HepG2 (cell line): ENCODE results near the gene RAMP1. TPM values are rescaled to one million over a fixed set of nuclear protein-coding genes. Genes with fewer than 3 reads are reported as not detected.
A peak's percentile ranks its signal among the peaks of the same experiment; 100 is the strongest.

ENCODE experiments used
- ATAC-seq: fragments of 200-7000 bp; cut with Tn5 transposase; 3 replicates; pipeline ENCODE4 v1.9.1; 2020; ENCODE audit warnings: mild to moderate bottlenecking, moderate library complexity
- BruUV-seq: library from RNA; stranded (reverse); fragments of 400-500 nt; replicated peaks from 2 replicates; lab custom pipeline; 2021; lab: Mats Ljungman, UMichigan
- CTCF ChIA-PET: fragments of 300-600 bp; formaldehyde crosslinking; extraction: SDS; loops from one replicate; lab custom pipeline; 2021; ENCODE audit warnings: low total read pairs, inconsistent platforms, low intra/inter-chr PET ratio; lab: Yijun Ruan, JAX
- POLR2A ChIA-PET: fragments of 350-600 bp; sonication (Branson Sonifier 250); formaldehyde crosslinking; loops from one replicate; lab custom pipeline; 2020; ENCODE audit warnings: antibody characterized with exemption, inconsistent platforms; lab: Yijun Ruan, JAX
- DNase-seq: peaks from one replicate; pipeline ENCODE4 v3.0.0-alpha.2; 2015; ENCODE audit warnings: low spot score
- FAIRE-seq: peaks from 3 replicates; lab custom pipeline; 2011; peaks lifted over from hg19 to GRCh38; lab: Jason Lieb, UNC
- H2AFZ ChIP-seq: one replicate; pipeline ENCODE4 v1.6.1; 2011; ENCODE audit warnings: low read length, inconsistent platforms
- H3K27ac ChIP-seq: fragments of 300-600 bp; 3 replicates; pipeline ENCODE4 v1.8.0; 2011; ENCODE audit warnings: mixed run types, mild to moderate bottlenecking, mixed read lengths, low read length, inconsistent platforms; ENCODE audit not compliant: insufficient read depth; ENCODE audit errors: extremely low read length
- H3K27me3 ChIP-seq, 2 experiments: fragments of 200-600 bp in 1 of 2; 2 replicates in 1 of 2; 3 replicates in 1 of 2; pipeline versions ENCODE4 v1.6.0 to v1.8.0; 2011; ENCODE audit warnings: low read length in 2 of 2, mild to moderate bottlenecking in 2 of 2, moderate library complexity in 2 of 2, inconsistent platforms in 1 of 2; ENCODE audit not compliant: insufficient read depth in 2 of 2, control insufficient read depth in 1 of 2
- H3K36me3 ChIP-seq, 2 experiments: fragments of 200-600 bp in 1 of 2; replicated peaks in 1 of 2; 2 replicates in 1 of 2; 3 replicates in 1 of 2; pipeline versions ENCODE4 v1.5.1 to v1.8.0; 2011; ENCODE audit warnings: low read length in 2 of 2, inconsistent platforms in 1 of 2; ENCODE audit not compliant: insufficient read depth in 2 of 2, control insufficient read depth in 1 of 2
- H3K4me1 ChIP-seq: 2 replicates; pipeline ENCODE4 v1.5.1; 2012; ENCODE audit warnings: low read length, inconsistent platforms; ENCODE audit not compliant: insufficient read depth
- H3K4me2 ChIP-seq: 2 replicates; pipeline ENCODE4 v1.6.0; 2011; ENCODE audit warnings: low read depth, low read length, inconsistent platforms
- H3K4me3 ChIP-seq, 3 experiments: fragments of 200-600 bp in 1 of 3; sonication (generic), shearing (Covaris generic) in 1 of 3; replicated peaks in 1 of 3; 2 replicates each; pipeline ENCODE4 v1.5.1; 2011 to 2016; ENCODE audit warnings: low read length in 3 of 3, inconsistent platforms in 2 of 3, low read depth in 2 of 3, mild to moderate bottlenecking in 2 of 3, control low read depth in 1 of 3, mixed read lengths in 1 of 3; ENCODE audit not compliant: insufficient read depth in 1 of 3
- H3K79me2 ChIP-seq: one replicate; pipeline ENCODE4 v1.6.1; 2011; ENCODE audit warnings: low read length, inconsistent platforms; ENCODE audit not compliant: insufficient read depth
- H3K9ac ChIP-seq: 2 replicates; pipeline ENCODE4 v1.6.0; 2011; ENCODE audit warnings: mild to moderate bottlenecking, low read depth, low read length, inconsistent platforms; ENCODE audit not compliant: insufficient read depth
- H3K9me3 ChIP-seq: 2 replicates; pipeline ENCODE4 v1.5.1; 2012; ENCODE audit warnings: mild to moderate bottlenecking, low read length
- H4K20me1 ChIP-seq: 2 replicates; pipeline ENCODE4 v1.6.0; 2011; ENCODE audit warnings: inconsistent platforms, mild to moderate bottlenecking, low read length, moderate library complexity; ENCODE audit not compliant: insufficient read depth
- CTCF ChIP-seq: sonication (generic); formaldehyde crosslinking; IDR thresholded peaks from 2 replicates; pipeline ENCODE4 v1.5.0; 2020; ENCODE audit warnings: mild to moderate bottlenecking, missing genetic modification reagents, moderate library complexity
- EHMT2 ChIP-seq: fragments of 200-600 bp; sonication (generic); IDR thresholded peaks from 2 replicates; pipeline ENCODE4 v1.7.0; 2017; ENCODE audit warnings: antibody characterized with exemption, low read depth, low read length, borderline replicate concordance
- FOXO4 ChIP-seq: sonication (generic); formaldehyde crosslinking; conservative IDR thresholded peaks from 2 replicates; pipeline ENCODE4 v1.8.1; 2023; ENCODE audit warnings: missing genetic modification reagents
- HMGA1 ChIP-seq: sonication (generic); formaldehyde crosslinking; conservative IDR thresholded peaks from 2 replicates; pipeline ENCODE4 v1.4.0; 2020; ENCODE audit warnings: missing genetic modification reagents
- HNF4A ChIP-seq: sonication (generic); formaldehyde crosslinking; IDR thresholded peaks from 2 replicates; pipeline ENCODE4 v1.4.0; 2020; ENCODE audit warnings: missing genetic modification reagents
- PTBP1 ChIP-seq: fragments of 200-400 bp; formaldehyde crosslinking; IDR thresholded peaks from 2 replicates; pipeline ENCODE4 v1.6.1; 2018; ENCODE audit warnings: low read length, low read depth; ENCODE audit not compliant: poor library complexity, severe bottlenecking
- SAFB2 ChIP-seq: sonication (generic); formaldehyde crosslinking; IDR thresholded peaks from 2 replicates; pipeline ENCODE4 v1.5.1; 2020; ENCODE audit warnings: missing genetic modification reagents, low read depth, mild to moderate bottlenecking, borderline replicate concordance
- SMARCE1 ChIP-seq: fragments of 450-650 bp; IDR thresholded peaks from 2 replicates; pipeline ENCODE4 v1.6.1; 2017; ENCODE audit warnings: borderline replicate concordance
- SNAI1 ChIP-seq: sonication (generic); formaldehyde crosslinking; IDR thresholded peaks from 2 replicates; pipeline ENCODE4 v1.5.0; 2020; ENCODE audit warnings: mild to moderate bottlenecking, missing genetic modification reagents, borderline replicate concordance
- SNAPC5 ChIP-seq: sonication (generic); formaldehyde crosslinking; IDR thresholded peaks from 2 replicates; pipeline ENCODE4 v1.8.1; 2023; ENCODE audit warnings: mild to moderate bottlenecking, missing genetic modification reagents, borderline replicate concordance
- TEAD3 ChIP-seq: optimal IDR thresholded peaks from 2 replicates; pipeline ENCODE3; 2016; ENCODE audit warnings: borderline replicate concordance
- WIZ ChIP-seq: sonication (generic); formaldehyde crosslinking; IDR thresholded peaks from 2 replicates; pipeline ENCODE4 v1.5.1; 2020; ENCODE audit warnings: mild to moderate bottlenecking, missing genetic modification reagents
- ZNF296 ChIP-seq: sonication (generic); formaldehyde crosslinking; conservative IDR thresholded peaks from 2 replicates; pipeline ENCODE4 v1.5.0; 2020; ENCODE audit warnings: mild to moderate bottlenecking, missing genetic modification reagents
- ZNF563 ChIP-seq: sonication (generic); formaldehyde crosslinking; IDR thresholded peaks from 2 replicates; pipeline ENCODE4 v1.8.0; 2022; ENCODE audit warnings: mild to moderate bottlenecking, moderate library complexity, missing genetic modification reagents
- ZNF687 ChIP-seq: sonication (generic); formaldehyde crosslinking; IDR thresholded peaks from 2 replicates; pipeline ENCODE4 v1.5.1; 2020; ENCODE audit warnings: mild to moderate bottlenecking, missing genetic modification reagents, moderate library complexity
- ZNF749 ChIP-seq: sonication (generic); formaldehyde crosslinking; IDR thresholded peaks from 2 replicates; pipeline ENCODE4 v1.8.0; 2022; ENCODE audit warnings: mild to moderate bottlenecking, missing genetic modification reagents, moderate library complexity, borderline replicate concordance
- WGBS: methylation state at CpG from one replicate; pipeline ENCODE4 v1.1.6; 2017; ENCODE audit warnings: low lambda C conversion rate; 5-methylcytosine and 5-hydroxymethylcytosine counted together
- in situ Hi-C: cut with HindIII; loops from 2 replicates; pipeline ENCODE4 v1.10.0; 2017; ENCODE audit warnings: low pct_unique_long_range_greater_than_20kb; ENCODE audit not compliant: extremely low pct_ligation_motif_present
- intact Hi-C: fragments of 100-400 bp; cut with micrococcal nuclease; formaldehyde crosslinking; loops from one replicate; pipeline ENCODE4 v1.10.0; 2022; ENCODE audit not compliant: unreplicated experiment
- polyA plus RNA-seq, 8 experiments: library from polyadenylated mRNA; depleted of rRNA in 3 of 8; stranded (reverse) in 7 of 8; unstranded in 1 of 8; fragments of >200 nt; fragmentation: Illumina TruSeq in 4 of 8; extraction: Trizol in 4 of 8; gene quantifications; 2 replicates each; pipeline versions ENCODE4 v1.2.1 to v1.2.3, GENCODE V29; 2011 to 2016; ENCODE audit warnings: low read depth in 4 of 8, missing spikeins in 1 of 8, mixed read lengths in 1 of 8; ENCODE audit not compliant: insufficient read depth in 1 of 8
- total RNA-seq, 5 experiments: library from RNA; depleted of rRNA; stranded (reverse); fragments of >200 nt; fragmentation: Illumina TruSeq; extraction: Trizol; gene quantifications; 2 replicates each; pipeline ENCODE4 v1.2.3, GENCODE V29; 2016; ENCODE audit warnings: low read depth in 1 of 5

The RAMP1 gene
- total and polyA plus RNA-seq, 2 of the 13 experiments (the other 11 are each of a cell fraction or from before 2014, with no cell fraction given): 0.29 to 0.61 TPM

- FAIRE-seq: no peak
- BruUV-seq: no TSS peak
- no peaks in the 10 kb centered on the region for H3K36me3 ChIP-seq
- H3K4me2 ChIP-seq: no peak overlapping the region
- CTCF ChIA-PET: no interaction called here
- peaks cover 12 to 27% of the 10 kb centered on the region in 2 experiments for H3K27me3 ChIP-seq
- peak; percentile 44 for ATAC-seq
- H3K79me2 ChIP-seq: no peaks in the 10 kb centered on the region
- POLR2A ChIA-PET: no interaction called here
- no peak overlapping the region for H2AFZ ChIP-seq
- H3K9me3 ChIP-seq: no peaks in the 10 kb centered on the region
- H3K4me1 ChIP-seq: peaks cover 24% of the 10 kb centered on the region; the same call in 1 of the 2 replicates
- no peaks in the 10 kb centered on the region for H4K20me1 ChIP-seq
- 50% methylated on average over 14 of the region's 26 CpGs for WGBS
- no peak overlapping the region; a peak in 1 of 6 replicates for H3K4me3 ChIP-seq
- no peak overlapping the region for H3K27ac ChIP-seq
- intact Hi-C loops: no loop called here
- in situ Hi-C loops: no loop called here
- no peak for DNase-seq
- no peak overlapping the region for H3K9ac ChIP-seq
- TF ChIP-seq ZNF563 (0 out of 2 replicates have a peak, but pooled peaks have one; percentile 26), HMGA1 (no peak), SMARCE1 (no peak), FOXO4 (0 out of 2 replicates have a peak, but pooled peaks have one; percentile 34), SNAPC5 (CRISPR knock-in tag) (no peak), ZNF749 (CRISPR knock-in tag) (no peak), WIZ (CRISPR knock-in tag) (no peak), EHMT2 (no peak), SAFB2 (no peak), PTBP1 (no peak), ZNF687 (CRISPR knock-in tag) (peak; percentile 23; the same call in 1 of the 2 replicates), SNAI1 (CRISPR knock-in tag) (no peak), CTCF (CRISPR knock-in tag) (peak; percentile 30; the same call in 1 of the 2 replicates), ZNF296 (no peak), HNF4A (CRISPR knock-in tag) (peak; percentile 18; the same call in 1 of the 2 replicates), TEAD3 (CRISPR knock-in tag) (peak; percentile 69)
Measured at GRCh38 chr2:237885931-237886684, 26.7 kb downstream of the RAMP1 start.
